NCI-H526 treated with DMSO at 0.1 percent for 48 hours (cell line): ENCODE measurements around the gene ARHGAP23.

Experiments used
- DNase-seq: peaks from one replicate; lab custom pipeline; 2025; lab: John Stamatoyannopoulos, UW

Gene ARHGAP23

GRCh38 chr17:38443356-38444031 is 15.2 kb downstream of the ARHGAP23 start:
- DNase-seq: no peak

DNA sequence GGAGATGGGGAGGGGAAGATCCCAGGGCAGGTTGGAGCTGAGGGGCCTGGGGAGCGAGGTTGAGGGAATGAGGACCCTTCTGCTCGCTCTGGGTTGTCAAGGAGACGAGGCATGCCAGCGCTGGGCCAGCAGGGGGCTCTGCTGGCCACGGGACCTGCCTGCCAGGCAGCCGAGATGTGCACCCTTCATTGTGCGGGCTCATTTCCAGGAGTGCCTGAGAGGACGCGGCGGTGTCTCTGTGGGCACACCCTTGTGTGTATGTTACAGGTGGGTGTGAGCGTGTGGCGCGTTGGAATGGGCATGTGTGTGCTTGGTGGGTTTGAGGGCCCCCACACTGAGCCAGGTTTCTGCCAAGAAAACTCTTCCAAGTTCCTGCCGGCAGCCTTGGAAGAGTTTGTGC is 15.9 kb downstream of the ARHGAP23 start:
- DNase-seq: peak; percentile 35

DNA sequence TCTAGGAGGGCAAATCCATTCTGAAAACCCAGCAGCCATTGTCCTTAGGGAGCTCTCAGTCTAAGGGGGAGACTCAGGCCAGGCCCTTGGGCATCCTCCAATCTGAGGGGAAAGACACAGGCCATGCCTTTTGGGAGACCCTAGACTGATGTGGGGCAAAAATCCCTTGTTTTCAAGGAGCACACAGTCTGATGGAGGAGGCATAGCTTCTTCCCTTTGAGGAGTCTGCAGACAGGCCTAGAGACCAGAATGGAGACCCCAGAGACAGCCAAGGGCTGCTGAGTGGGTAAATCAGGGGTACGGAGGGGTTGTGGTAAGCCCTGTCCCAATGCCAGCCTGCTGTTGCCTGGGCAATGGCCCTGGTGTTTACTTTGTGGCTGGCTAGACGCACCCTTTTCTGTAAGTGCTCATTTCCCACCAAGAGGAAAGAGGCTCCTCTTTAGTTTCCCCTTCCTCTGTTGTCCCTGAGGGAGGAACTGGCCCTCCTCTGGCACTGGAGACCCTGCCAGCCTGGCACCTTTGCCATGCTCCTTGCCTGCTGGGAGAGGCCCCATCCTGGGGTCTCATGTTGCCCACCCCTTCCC is 19.3 kb downstream of the ARHGAP23 start:
- DNase-seq: no peak

DNA sequence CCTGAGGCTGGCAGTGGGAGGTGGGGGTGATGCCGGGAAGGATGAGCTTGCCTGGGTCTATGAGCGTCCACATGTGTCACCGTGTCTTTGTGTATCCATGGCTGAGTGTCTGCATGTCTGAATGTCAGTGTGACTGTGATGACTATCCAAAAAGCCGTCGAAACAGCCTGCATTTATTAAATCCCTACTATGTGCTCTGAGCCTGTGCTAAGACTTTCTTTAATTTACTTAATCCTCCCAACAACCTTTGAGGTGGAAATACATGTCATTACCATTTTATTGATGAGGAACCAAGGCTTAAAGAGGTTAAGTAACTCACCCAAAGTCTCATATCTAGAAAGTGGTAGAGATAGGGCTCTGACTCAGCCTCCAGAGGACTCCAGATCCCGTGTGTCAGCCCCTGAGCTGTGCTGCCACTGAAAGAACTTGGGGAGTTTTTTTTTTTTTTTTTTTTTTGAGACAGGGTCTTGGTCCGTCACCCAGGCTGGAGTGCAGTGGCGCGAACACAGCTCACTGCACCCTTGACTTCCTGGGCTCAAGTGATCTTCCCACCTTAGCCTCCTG is 20.0 kb downstream of the ARHGAP23 start:
- no peak for DNase-seq

- DNase-seq: no peak
These were observed 21.1 kb downstream of the ARHGAP23 start for GRCh38 chr17:38449364-38449763.

DNA sequence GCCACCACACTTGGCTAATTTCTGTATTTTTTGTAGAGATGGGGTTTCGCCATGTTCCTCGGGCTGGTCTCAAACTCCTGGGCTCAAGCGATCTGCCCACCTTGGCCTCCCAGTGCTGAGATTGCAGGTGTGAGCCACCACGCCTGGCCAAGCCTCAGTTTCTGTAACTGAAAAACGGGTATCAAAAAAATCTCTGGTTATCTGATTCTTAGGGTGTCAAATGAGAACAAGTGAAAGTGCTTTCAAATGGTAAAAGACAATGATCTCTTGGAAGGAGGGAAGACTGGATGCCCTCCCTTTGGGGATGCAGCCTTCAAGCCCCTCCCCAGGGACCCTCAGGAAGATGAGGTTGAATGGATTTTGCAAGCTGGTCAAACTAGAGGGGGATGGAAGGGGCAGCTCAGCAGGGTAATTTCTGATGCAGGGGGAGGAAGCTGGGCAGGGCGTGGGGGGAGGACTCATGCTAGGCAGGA is 22.3 kb downstream of the ARHGAP23 start:
- DNase-seq: no peak

DNA sequence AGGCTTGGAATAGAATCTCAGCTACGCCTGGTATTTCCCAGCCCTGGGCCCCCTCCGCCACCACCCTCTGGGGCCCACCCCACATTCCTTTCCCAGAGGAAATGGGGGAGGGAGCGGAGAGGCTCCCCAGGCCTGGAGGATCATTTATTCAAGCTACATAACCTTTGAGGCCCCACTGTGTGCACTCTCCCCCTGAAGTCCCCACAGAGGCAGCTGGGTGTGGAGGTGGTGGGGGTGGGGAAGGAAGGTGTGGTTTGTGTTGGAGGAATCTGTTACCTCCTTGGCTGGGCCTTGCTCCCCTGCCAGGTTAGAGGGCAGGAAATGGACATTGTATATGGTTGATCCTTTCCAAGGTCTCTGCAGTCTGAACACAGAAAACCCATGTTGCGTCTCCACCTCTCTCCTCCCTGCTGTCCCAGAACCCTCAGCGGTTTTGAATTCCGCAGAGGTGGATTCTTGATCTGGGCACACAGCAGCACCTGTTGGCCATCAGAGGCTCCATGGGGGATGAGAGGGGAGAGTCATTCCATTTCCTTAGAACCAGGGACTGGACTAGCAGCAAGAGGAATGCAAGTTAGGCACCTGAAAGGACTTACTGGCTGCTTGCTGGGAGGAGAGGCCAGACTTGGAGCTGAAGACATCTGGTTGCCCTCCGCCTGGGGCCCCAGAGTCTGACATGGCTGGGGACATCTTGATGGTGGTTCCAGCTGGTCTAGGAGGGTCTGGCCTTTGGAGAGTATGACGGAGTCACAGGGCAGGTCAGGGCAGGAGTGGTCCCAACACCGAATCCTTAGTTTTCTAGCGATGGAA is 23.0 kb downstream of the ARHGAP23 start:
- no peak for DNase-seq

GRCh38 chr17:38451840-38452529 is 23.7 kb downstream of the ARHGAP23 start:
- DNase-seq: no peak

GRCh38 chr17:38452719-38453118 is 24.5 kb downstream of the ARHGAP23 start:
- DNase-seq: no peak

DNA sequence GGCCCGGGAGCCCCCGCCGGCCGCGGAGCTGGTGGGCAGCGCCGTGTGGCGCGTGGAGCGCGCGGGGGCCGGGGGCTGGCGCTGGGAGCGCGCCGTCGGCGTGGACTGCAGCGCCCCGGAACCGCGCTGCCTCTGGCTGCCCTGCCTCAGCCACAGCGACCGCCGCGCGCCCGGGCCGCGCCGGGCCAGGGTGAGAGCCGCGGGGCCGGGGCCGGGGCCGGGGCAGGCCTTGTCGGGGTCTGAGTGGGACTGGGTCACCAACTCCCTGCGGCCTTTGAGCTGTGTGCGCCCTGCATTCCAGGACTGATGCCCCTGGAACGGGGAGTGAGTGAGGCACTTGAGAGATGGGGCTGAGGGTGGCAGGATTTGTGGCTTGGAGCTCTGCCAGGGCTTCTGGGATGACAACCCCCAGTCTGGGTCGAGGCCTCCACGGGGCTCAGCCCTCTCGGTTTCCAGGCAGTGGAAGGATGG is 25.7 kb downstream of the ARHGAP23 start:
- DNase-seq: no peak

DNA sequence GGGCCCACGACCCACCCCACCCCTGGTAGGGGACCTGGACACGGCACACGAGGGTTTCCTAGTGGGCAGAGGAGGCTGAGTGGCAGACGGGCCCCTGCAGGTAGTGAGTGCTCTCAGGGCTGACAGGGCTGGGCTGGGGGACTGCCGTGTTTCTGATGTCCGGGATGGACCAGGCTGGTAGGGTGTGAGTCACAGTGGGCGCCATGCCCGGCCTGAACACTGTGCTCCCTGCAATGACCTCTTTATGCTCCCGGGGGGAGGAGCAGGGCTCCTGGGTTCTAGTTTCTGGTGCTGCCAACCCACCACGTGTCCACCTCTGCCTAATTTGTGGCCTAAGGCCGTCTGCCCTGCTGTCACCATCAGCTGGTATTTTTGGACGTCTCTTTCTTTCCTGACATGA is 26.3 kb downstream of the ARHGAP23 start:
- DNase-seq: no peak

DNA sequence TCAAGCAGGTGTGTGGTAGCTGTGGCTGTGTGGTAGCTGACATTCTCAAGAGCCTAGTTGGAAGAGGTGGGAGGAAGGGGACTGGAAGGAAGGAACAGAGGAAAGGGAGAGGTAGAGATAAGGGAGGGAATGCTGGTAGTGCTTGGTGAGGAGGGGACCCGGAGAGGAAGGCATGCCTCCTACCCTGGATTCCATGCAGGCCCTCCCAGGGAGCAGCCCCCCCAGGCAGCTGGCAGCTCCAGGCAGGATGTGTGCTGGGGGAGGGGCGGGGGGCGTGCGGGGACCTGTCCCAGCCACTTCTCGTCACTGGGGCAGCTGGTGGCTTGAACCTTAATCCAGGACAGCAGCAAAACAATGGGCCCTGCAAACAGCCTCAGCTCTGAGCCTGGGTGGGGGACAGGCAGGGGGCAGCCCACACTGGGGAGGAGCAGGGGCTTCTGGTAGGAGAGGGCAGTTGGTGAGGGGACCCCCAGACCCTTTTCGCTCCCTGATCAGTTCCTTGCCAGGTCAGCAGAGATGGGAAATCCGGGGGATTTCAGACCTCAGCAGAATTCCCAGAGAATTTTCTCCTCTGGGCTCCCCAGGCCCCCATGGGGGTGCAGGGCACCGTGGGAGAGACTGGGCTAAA is 27.1 kb downstream of the ARHGAP23 start:
- no peak for DNase-seq

DNA sequence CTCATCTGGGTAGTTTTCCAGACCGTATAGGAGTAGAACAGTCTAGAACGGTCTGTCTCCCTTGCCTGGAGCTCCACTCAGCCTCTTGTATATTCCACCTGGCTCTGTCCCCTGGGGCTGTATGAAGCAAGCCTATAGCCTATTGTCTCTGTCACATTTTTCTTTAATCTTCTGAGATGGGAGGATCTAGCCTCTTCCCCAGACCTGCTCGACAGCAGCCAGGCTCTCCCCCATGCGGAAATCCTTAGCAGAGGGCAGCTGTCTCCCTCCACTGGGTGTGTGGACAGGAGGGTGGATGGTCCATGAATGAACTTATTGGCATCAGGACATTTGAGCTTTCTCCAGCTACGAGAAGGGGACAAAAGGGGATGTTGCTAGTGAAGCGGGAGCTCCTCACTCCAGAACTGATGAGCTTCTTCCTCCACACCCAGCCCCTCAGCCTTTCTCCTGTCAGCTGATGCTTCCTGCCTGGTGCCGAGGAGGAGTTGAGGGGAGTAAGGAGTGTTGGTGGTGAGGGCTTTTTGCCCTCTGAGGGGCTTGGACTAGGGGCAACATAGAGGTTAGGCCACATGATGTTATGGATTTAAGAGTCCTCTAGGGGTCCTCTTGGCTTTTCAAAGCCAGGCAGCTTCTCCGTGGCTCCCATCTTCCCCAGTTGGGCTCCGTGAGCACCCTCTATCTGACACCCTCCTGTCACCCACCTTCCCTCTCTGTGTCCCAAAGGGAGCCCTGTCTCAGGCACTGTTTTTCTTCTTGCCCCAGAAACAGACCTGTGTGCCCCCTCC is 28.0 kb downstream of the ARHGAP23 start:
- no peak for DNase-seq

- DNase-seq: no peak
These were observed 29.5 kb downstream of the ARHGAP23 start for GRCh38 chr17:38457577-38458371.

GRCh38 chr17:38458521-38458920 is 30.3 kb downstream of the ARHGAP23 start:
- no peak for DNase-seq

- no peak for DNase-seq
These were observed 31.3 kb downstream of the ARHGAP23 start for GRCh38 chr17:38459567-38459966.

GRCh38 chr17:38460082-38460715 is 31.9 kb downstream of the ARHGAP23 start:
- no peak for DNase-seq

- DNase-seq: no peak
These were observed 32.7 kb downstream of the ARHGAP23 start for GRCh38 chr17:38460716-38461630.
